Activated CD4-positive, alpha-beta T cell treated with anti-CD3 and anti-CD28 coated beads, Interleukin-2, amount 10 ng/mL, durations not matched to agents 24 days and 14 days (primary cell): Measurements from ENCODE around the gene MSH2. TPM values are rescaled to one million over a fixed set of nuclear protein-coding genes. Genes with fewer than 3 reads are reported as not detected.

ENCODE experiments used
- DNase-seq: peaks from one replicate; pipeline ENCODE4 v3.0.0; 2022
- H3K27ac Mint-ChIP-seq: one replicate; pipeline ENCODE4 v1.8.0; 2022; ENCODE audit warnings: mild to moderate bottlenecking, mixed read lengths
- H3K27me3 Mint-ChIP-seq: one replicate; pipeline ENCODE4 v1.8.0; 2022; ENCODE audit warnings: mixed read lengths
- H3K36me3 Mint-ChIP-seq: one replicate; pipeline ENCODE4 v1.8.0; 2022; ENCODE audit warnings: low read depth, mild to moderate bottlenecking, mixed read lengths
- H3K4me1 Mint-ChIP-seq: one replicate; pipeline ENCODE4 v1.8.0; 2021; ENCODE audit warnings: mixed read lengths
- H3K4me3 Mint-ChIP-seq: one replicate; pipeline ENCODE4 v1.8.0; 2022; ENCODE audit warnings: mild to moderate bottlenecking, moderate library complexity, mixed read lengths
- H3K9me3 Mint-ChIP-seq: one replicate; pipeline ENCODE4 v1.8.0; 2021; ENCODE audit warnings: mixed read lengths
- intact Hi-C: fragments of 100-400 bp; cut with micrococcal nuclease; formaldehyde crosslinking; loops from one replicate; pipeline ENCODE4 v1.15.1; 2023
- total RNA-seq: library from RNA; stranded (reverse); gene quantifications from 2 replicates; pipeline ENCODE4 v1.2.3, GENCODE V29; 2022

MSH2 gene
- total RNA-seq, 1 donor from 2014 or later, result 79.7 TPM

DNA sequence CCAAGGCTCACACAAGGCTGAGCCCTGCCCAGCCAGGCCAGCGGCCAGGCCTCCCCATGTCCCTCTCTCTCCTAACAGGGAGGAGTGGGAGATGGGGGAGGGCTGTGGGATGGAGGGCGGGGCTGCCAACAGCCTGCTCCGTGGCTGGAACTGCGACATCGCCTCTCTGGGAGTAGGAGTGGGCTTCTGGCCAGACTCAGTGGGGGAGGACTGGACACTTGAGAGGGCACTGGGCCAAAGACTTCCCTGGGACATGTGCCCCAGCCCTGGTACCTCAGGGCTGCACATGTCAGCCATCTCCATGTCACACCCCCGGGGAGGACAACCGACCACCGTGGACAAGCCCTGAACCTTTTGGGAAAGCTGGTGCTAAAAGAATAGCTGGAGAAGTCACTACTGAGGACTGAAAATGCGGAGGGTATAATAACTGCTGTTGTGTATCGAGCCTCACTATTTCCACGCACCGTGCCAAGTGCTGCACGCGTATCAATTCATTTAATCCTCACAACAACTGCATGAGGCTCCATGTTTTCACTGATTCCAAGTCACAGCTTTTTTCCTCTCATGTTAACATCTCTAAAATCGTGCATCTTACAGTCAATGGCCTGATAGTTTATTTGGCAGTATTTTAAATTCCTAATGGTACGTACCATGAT is 127.3 kb downstream of the MSH2 start:
- Mint-ChIP-seq H3K36me3 (no peaks in the 10 kb centered on the region), H3K27me3 (no peaks in the 10 kb centered on the region), H3K9me3 (no peaks in the 10 kb centered on the region), H3K27ac (no peak overlapping the region), H3K4me1 (peaks cover 2% of the 10 kb centered on the region), H3K4me3 (no peak overlapping the region)
- intact Hi-C loops, result no loop called here
- DNase-seq, result no peak

- Mint-ChIP-seq H3K9me3 (no peaks in the 10 kb centered on the region), H3K27me3 (no peaks in the 10 kb centered on the region), H3K27ac (no peak overlapping the region), H3K36me3 (no peaks in the 10 kb centered on the region), H3K4me1 (peaks cover 2% of the 10 kb centered on the region), H3K4me3 (no peak overlapping the region)
- intact Hi-C loops, result no loop called here
- DNase-seq, result no peak
Observed at GRCh38 chr2:47531378-47532042, 128.6 kb downstream of the MSH2 start.

Other genes with a start within 250 kb of the MSH2 start
- gene STPG4, start 247.8 kb upstream of the MSH2 start, total RNA-seq, result 0.16 and 0.38 TPM in 2 replicates
- 436 TPM in 2 replicates for gene CALM2, start 226.6 kb upstream of the MSH2 start, total RNA-seq
- not detected in 2 replicates for gene EPCAM, start 33.8 kb upstream of the MSH2 start, total RNA-seq
- gene KCNK12, start 167.8 kb downstream of the MSH2 start, total RNA-seq, result 0.26 and 0.36 TPM in 2 replicates